Measurements from ENCODE around the gene PRKCA.

PRKCA gene

DNA sequence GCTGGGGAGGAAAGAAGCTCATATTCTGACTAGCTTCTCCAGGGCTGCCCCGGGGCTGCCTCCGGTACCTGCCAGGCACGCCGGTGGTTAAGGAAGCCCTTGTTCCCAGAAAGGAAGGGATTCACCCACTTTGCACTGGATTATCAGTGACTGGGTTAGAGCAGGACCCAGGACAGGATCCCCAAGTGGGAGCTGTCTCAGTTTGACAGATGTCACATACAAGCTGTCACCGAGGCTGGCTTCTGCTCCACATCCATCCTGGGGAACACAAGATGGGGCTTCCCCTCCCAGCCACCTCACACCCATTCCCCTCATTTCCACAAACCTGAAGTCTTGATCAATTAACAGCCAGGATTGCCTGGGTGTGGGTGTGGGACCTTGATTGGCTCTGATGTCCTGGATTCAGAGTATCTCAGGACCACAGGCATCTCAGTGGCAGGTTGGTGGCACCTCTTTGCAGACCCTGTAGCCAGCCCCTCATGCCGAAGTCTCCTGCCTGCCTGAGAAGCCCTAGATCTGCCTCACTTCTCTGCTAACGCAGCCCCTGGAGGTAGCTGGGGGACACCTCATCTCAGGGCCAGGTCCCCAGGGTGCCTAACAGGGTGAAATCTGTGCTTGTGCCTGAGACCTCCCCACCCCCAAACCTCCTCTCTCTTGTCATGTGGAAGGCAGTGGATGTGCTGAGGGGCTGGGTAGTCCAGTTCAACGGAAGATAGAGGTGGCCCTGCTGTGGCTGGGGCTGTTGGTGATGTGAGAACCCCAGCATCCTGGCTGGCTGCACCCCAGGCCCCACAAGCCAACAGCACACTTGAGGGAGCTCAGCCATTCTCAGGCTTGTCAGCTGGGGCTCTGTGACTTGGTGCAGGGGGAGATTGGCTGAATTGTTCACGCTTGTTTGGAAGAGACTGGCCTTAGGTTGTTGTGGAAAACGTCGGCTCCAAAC lies 533.9 kb downstream of the PRKCA start:
- H3K4me3 ChIP-seq (ENCODE audit: low read depth, low read length), result no peak overlapping the region
- no peak for DNase-seq (ENCODE audit: low read depth, low spot score)
- TF ChIP-seq, protein P1, sequence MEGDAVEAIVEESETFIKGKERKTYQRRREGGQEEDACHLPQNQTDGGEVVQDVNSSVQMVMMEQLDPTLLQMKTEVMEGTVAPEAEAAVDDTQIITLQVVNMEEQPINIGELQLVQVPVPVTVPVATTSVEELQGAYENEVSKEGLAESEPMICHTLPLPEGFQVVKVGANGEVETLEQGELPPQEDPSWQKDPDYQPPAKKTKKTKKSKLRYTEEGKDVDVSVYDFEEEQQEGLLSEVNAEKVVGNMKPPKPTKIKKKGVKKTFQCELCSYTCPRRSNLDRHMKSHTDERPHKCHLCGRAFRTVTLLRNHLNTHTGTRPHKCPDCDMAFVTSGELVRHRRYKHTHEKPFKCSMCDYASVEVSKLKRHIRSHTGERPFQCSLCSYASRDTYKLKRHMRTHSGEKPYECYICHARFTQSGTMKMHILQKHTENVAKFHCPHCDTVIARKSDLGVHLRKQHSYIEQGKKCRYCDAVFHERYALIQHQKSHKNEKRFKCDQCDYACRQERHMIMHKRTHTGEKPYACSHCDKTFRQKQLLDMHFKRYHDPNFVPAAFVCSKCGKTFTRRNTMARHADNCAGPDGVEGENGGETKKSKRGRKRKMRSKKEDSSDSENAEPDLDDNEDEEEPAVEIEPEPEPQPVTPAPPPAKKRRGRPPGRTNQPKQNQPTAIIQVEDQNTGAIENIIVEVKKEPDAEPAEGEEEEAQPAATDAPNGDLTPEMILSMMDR (IDR thresholded peaks at IDR 0.05; ENCODE audit: insufficient read depth, low read length, missing control alignments), result no peak
- ChIA-PET POLR2A (no interaction called here), CTCF (no interaction called here)

DNA sequence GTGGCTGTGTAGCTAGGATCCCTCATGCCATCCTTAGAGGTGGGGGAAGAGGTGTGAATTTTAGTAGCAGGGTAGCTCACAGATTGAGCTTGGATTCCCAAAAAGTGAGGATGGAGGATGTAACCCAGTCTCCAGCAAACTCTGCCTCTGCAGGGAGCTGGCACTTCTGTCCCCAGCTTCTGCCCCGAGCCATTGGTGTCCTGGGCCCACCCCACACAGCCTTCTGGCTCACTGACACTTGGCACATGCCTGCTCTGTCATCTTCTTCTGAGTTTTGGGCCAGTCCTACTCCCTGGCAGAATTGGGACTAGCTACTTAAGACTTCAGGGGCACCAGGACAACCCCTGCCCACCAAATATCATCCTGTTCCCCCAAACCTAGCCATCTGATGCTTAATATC lies 534.8 kb downstream of the PRKCA start:
- ChIA-PET POLR2A (no interaction called here), CTCF (no interaction called here)
- no peak for DNase-seq (ENCODE audit: low read depth, low spot score)
- no peak overlapping the region for H3K4me3 ChIP-seq (ENCODE audit: low read depth, low read length)
- TF ChIP-seq, protein P1 (IDR thresholded peaks at IDR 0.05; ENCODE audit: insufficient read depth, low read length, missing control alignments), result no peak

DNA sequence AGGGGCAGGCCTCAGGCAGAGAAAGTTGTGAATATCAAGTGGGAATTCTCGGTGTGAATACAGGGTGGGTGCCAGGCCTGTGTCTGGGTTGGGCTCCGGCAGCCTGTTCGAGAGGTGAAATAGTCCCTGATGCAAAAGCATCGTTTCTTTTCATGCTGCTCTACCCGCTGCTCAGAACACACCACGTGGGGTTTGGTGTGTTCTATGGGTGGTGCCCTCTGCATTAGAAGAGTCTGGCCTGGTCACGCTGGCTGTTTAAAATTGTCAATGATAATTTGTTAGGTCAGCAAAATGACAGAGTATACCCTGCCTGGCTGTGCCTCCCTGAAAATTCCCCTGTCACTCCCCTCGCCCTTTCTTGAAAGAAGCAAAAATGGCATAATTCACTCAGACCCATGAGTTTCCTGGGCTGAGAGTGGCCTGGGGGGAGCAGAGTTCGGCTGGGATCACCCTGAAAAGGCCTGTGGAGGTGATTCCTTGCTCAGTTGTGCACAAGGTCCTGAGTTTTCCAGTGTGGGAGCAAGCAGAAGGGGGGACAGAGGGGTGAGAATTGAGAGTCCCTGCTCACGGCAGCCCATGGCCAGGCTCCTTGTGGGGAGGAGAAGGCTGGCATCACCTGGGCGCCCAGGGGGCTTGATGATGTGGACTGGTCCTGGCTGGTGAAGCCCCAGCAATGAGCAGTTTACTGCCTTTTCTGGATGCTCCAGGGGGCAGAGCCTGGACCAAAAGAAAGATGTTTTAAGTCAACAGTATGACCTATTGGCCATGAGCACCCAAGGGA lies 535.7 kb downstream of the PRKCA start:
- ChIA-PET CTCF (no interaction called here), POLR2A (no interaction called here)
- H3K4me3 ChIP-seq (ENCODE audit: low read depth, low read length), result no peak overlapping the region
- no peak for DNase-seq (ENCODE audit: low read depth, low spot score)
- TF ChIP-seq, protein P1 (IDR thresholded peaks at IDR 0.05; ENCODE audit: insufficient read depth, low read length, missing control alignments), result no peak

DNA sequence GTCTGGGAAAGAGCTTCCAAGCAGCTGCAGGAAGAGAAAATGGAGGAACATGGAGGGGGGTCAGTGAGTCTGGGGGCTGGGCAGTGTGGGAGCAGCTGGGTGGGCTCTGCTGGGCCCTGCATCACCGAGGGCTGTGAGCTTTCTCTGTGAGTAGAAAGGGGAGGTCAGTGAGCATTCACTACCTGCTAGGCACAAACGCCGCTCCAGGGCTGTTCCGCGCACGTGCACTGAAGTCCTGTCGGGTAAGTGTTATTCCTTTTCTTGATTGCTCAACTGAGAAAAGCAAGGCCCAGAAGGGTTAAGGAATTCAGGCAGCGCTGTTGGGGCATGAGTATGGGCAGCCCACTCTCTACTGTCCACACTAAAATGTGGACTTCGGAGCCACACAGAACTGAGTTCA lies 537.2 kb downstream of the PRKCA start:
- TF ChIP-seq, protein P1 (IDR thresholded peaks at IDR 0.05; ENCODE audit: insufficient read depth, low read length, missing control alignments), result no peak

DNA sequence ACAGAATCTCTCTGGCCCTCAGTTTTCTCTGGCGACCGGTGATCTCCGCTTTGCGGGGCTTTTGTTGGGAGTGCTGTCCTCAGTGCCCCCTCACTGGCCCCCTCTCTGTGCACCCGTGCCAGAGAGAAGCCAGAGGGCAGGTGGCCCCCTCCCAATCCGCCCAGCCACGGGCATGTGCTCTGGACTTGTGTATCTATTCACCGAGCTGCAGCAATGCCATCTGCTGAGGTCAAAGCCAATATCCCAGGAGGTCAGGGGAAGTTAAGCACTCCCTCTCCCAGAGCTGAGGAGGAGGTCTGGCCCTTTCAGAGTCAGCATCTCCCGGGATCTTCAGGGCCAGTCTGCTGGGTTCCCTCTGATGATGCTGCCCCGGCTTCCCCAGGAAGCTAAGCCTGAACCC lies 537.6 kb downstream of the PRKCA start:
- TF ChIP-seq, protein P1 (IDR thresholded peaks at IDR 0.05; ENCODE audit: insufficient read depth, low read length, missing control alignments), result no peak
- DNase-seq (ENCODE audit: low read depth, low spot score), result no peak
- no peak overlapping the region for H3K4me3 ChIP-seq (ENCODE audit: low read depth, low read length)
- POLR2A ChIA-PET, result no interaction called here
- CTCF ChIA-PET, result no interaction called here

More for the DNA sequence above, 537.2 kb downstream of the PRKCA start:
- H3K4me3 ChIP-seq (ENCODE audit: low read depth, low read length), result no peak overlapping the region
- ChIA-PET POLR2A (interaction anchor here (0.7 kb wide), 1 partner anchor 75 kb away, joined by 5 read pairs; no protein-coding TSS in a partner anchor), CTCF (no interaction called here)
- no peak for DNase-seq (ENCODE audit: low read depth, low spot score)

DNA sequence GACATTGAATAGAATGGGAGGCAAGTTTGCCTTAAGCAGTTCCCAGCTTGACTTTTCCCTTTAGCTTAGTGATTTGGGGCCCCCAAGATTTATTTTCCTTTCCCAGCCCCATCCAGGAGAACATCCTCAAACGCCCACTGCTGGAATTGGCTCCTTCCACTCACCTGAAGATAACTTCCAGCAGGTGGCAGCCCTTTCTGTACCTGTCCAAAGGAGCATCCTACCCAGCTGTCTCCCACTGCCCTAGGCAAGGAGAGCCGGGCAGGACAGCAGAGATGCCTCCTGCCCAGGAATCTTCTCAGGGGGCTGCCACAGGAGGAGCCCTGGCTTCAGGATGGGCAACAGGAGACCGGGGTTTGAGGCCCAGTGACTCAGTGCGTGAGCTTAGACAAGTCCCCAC lies 538.9 kb downstream of the PRKCA start:
- TF ChIP-seq, protein P1 (IDR thresholded peaks at IDR 0.05; ENCODE audit: insufficient read depth, low read length, missing control alignments), result no peak
- CTCF ChIA-PET, result no interaction called here
- H3K4me3 ChIP-seq (ENCODE audit: low read depth, low read length), result no peak overlapping the region
- POLR2A ChIA-PET, result no interaction called here
- no peak for DNase-seq (ENCODE audit: low read depth, low spot score)
